HepG2 (cell line): ENCODE results near the gene CARMIL1. TPM values are rescaled to one million over a fixed set of nuclear protein-coding genes. Genes with fewer than 3 reads are reported as not detected.

ENCODE experiments used
- CEBPG ChIP-seq: IDR thresholded peaks from 2 replicates; pipeline ENCODE4 v1.6.1; 2016
- CREB3 ChIP-seq: sonication (generic); formaldehyde crosslinking; IDR thresholded peaks from 2 replicates; pipeline ENCODE4 v1.5.0; 2020; ENCODE audit warnings: missing genetic modification reagents
- FOSL2 ChIP-seq: sonication (generic); formaldehyde crosslinking; IDR thresholded peaks from 2 replicates; pipeline ENCODE4 v1.4.0; 2020; ENCODE audit warnings: missing genetic modification reagents
- FOXK1 ChIP-seq: sonication (generic); formaldehyde crosslinking; IDR thresholded peaks from 2 replicates; pipeline ENCODE4 v1.4.0; 2020; ENCODE audit warnings: low read depth, missing genetic modification reagents, borderline replicate concordance
- GATAD2A ChIP-seq: IDR thresholded peaks from 2 replicates; pipeline ENCODE4 v1.6.1; 2016
- HMGXB4 ChIP-seq, 2 experiments: sonication (generic) in 1 of 2; formaldehyde crosslinking in 1 of 2; IDR thresholded peaks; 2 replicates each; pipeline versions ENCODE4 v1.4.0 to v1.6.1; 2018 to 2020; ENCODE audit warnings: missing genetic modification reagents in 2 of 2, borderline replicate concordance in 1 of 2, low read depth in 1 of 2, mild to moderate bottlenecking in 1 of 2, missing biosample characterization in 1 of 2
- HNF1B ChIP-seq: sonication (generic); formaldehyde crosslinking; IDR thresholded peaks from 2 replicates; pipeline ENCODE4 v1.5.1; 2020; ENCODE audit warnings: mild to moderate bottlenecking, moderate library complexity, missing genetic modification reagents
- MAFK ChIP-seq, 2 experiments: IDR thresholded peaks in 1 of 2; conservative IDR thresholded peaks in 1 of 2; 2 replicates each; pipeline ENCODE4 v1.6.1; 2011; ENCODE audit warnings: improper control_type of control experiment in 2 of 2, low read length in 2 of 2
- MIXL1 ChIP-seq: IDR thresholded peaks from 2 replicates; pipeline ENCODE4 v1.6.1; 2016
- NFKB2 ChIP-seq: sonication (generic); formaldehyde crosslinking; IDR thresholded peaks from 2 replicates; pipeline ENCODE4 v1.4.0; 2020; ENCODE audit warnings: missing genetic modification reagents, borderline replicate concordance
- SMAD3 ChIP-seq: sonication (generic); formaldehyde crosslinking; IDR thresholded peaks from 2 replicates; pipeline ENCODE4 v1.4.0; 2020; ENCODE audit warnings: missing genetic modification reagents
- SMC3 ChIP-seq: IDR thresholded peaks from 2 replicates; pipeline ENCODE4 v1.6.1; 2011; ENCODE audit warnings: low read length, improper control_type of control experiment
- SRSF1 ChIP-seq: fragments of 200-400 bp; formaldehyde crosslinking; optimal IDR thresholded peaks from 2 replicates; pipeline ENCODE3; 2017; ENCODE audit warnings: mild to moderate bottlenecking, low read depth, low read length, moderate library complexity
- TBP ChIP-seq: sonication (generic); formaldehyde crosslinking; IDR thresholded peaks from 2 replicates; pipeline ENCODE4 v1.5.0; 2020; ENCODE audit warnings: missing genetic modification reagents
- YY1 ChIP-seq: IDR thresholded peaks from 2 replicates; pipeline ENCODE4 v1.6.1; 2011; ENCODE audit warnings: low read length, low read depth, moderate library complexity, mild to moderate bottlenecking; ENCODE audit not compliant: insufficient read depth, insufficient replicate concordance
- ZGPAT ChIP-seq: IDR thresholded peaks from 2 replicates; pipeline ENCODE4 v1.6.1; 2016; ENCODE audit warnings: mild to moderate bottlenecking
- ZMYM4 ChIP-seq: sonication (generic); formaldehyde crosslinking; IDR thresholded peaks from 2 replicates; pipeline ENCODE4 v1.8.1; 2023; ENCODE audit warnings: mild to moderate bottlenecking, missing genetic modification reagents
- ZNF10 ChIP-seq: sonication (generic); formaldehyde crosslinking; IDR thresholded peaks from 2 replicates; pipeline ENCODE4 v1.4.0; 2020; ENCODE audit warnings: mild to moderate bottlenecking, low read depth, missing genetic modification reagents, borderline replicate concordance
- ZNF101 ChIP-seq: sonication (generic); formaldehyde crosslinking; IDR thresholded peaks from 2 replicates; pipeline ENCODE4 v1.4.0; 2020; ENCODE audit warnings: mild to moderate bottlenecking, low read depth, missing genetic modification reagents, borderline replicate concordance
- ZNF501 ChIP-seq: sonication (generic); formaldehyde crosslinking; IDR thresholded peaks from 2 replicates; pipeline ENCODE4 v1.5.1; 2020; ENCODE audit warnings: mild to moderate bottlenecking, moderate library complexity, missing genetic modification reagents
- ZNF605 ChIP-seq: sonication (generic); formaldehyde crosslinking; IDR thresholded peaks from 2 replicates; pipeline ENCODE4 v1.8.0; 2022; ENCODE audit warnings: mild to moderate bottlenecking, missing genetic modification reagents
- ZSCAN31 ChIP-seq: sonication (generic); formaldehyde crosslinking; IDR thresholded peaks from 2 replicates; pipeline ENCODE4 v1.5.0; 2020; ENCODE audit warnings: low read depth, mild to moderate bottlenecking, missing genetic modification reagents
- polyA plus RNA-seq, 8 experiments: library from polyadenylated mRNA; depleted of rRNA in 3 of 8; stranded (reverse) in 7 of 8; unstranded in 1 of 8; fragments of >200 nt; fragmentation: Illumina TruSeq in 4 of 8; extraction: Trizol in 4 of 8; gene quantifications; 2 replicates each; pipeline versions ENCODE4 v1.2.1 to v1.2.3, GENCODE V29; 2011 to 2016; ENCODE audit warnings: low read depth in 4 of 8, missing spikeins in 1 of 8, mixed read lengths in 1 of 8; ENCODE audit not compliant: insufficient read depth in 1 of 8
- total RNA-seq, 5 experiments: library from RNA; depleted of rRNA; stranded (reverse); fragments of >200 nt; fragmentation: Illumina TruSeq; extraction: Trizol; gene quantifications; 2 replicates each; pipeline ENCODE4 v1.2.3, GENCODE V29; 2016; ENCODE audit warnings: low read depth in 1 of 5

CARMIL1 gene
- total and polyA plus RNA-seq, 2 of the 13 experiments (the other 11 are each of a cell fraction or from before 2014, with no cell fraction given) = 1.8 to 2.6 TPM

GRCh38 chr6:25490018-25490801 is 211.0 kb downstream of the CARMIL1 start (continued):
- no peak for TF ChIP-seq CREB3
- TF ChIP-seq MAFK (conservative IDR thresholded peaks at IDR 0.05 in 1 of 2, IDR thresholded peaks at IDR 0.05 in 1 of 2; ENCODE audit: low read length in 2 of 2) = no peak
- TF ChIP-seq CEBPG (CRISPR knock-in tag) = 0 out of 2 replicates have a peak, but pooled peaks have one; percentile 24
- TF ChIP-seq FOSL2 (CRISPR knock-in tag) = peak; percentile 16; the same call in 1 of the 2 replicates
- 0 out of 2 replicates have a peak, but pooled peaks have one; percentile 31 for TF ChIP-seq ZGPAT (CRISPR knock-in tag)
- TF ChIP-seq FOXK1 (CRISPR knock-in tag) = peak; percentile 19; the same call in 1 of the 2 replicates
- TF ChIP-seq NFKB2 = no peak
- TF ChIP-seq HMGXB4 (CRISPR knock-in tag; IDR thresholded peaks at IDR 0.05; ENCODE audit: borderline replicate concordance in 1 of 2, low read depth in 1 of 2) = peak; percentile 23 to 44; a peak in 2 of 4 replicates
- no peak for TF ChIP-seq SRSF1
- no peak for TF ChIP-seq ZSCAN31 (CRISPR knock-in tag)
- peak; percentile 25; the same call in 1 of the 2 replicates for TF ChIP-seq SMAD3
- peak; percentile 58; the same call in 1 of the 2 replicates for TF ChIP-seq MIXL1 (CRISPR knock-in tag)
- peak; percentile 92 for TF ChIP-seq SMC3
- TF ChIP-seq YY1 = peak; percentile 11
- no peak for TF ChIP-seq TBP (CRISPR knock-in tag)
- TF ChIP-seq GATAD2A (CRISPR knock-in tag) = 0 out of 2 replicates have a peak, but pooled peaks have one; percentile 25
- no peak for TF ChIP-seq ZNF101 (CRISPR knock-in tag)
- TF ChIP-seq ZNF10 (CRISPR knock-in tag) = no peak
- peak; percentile 78 for TF ChIP-seq HNF1B (CRISPR knock-in tag)
- TF ChIP-seq ZMYM4 (CRISPR knock-in tag) = peak; percentile 45; the same call in 1 of the 2 replicates
- peak; percentile 78 for TF ChIP-seq ZNF501 (CRISPR knock-in tag)
- TF ChIP-seq ZNF605 = no peak
